HG03196 (cell line): ENCODE data around the gene ICAM5.

Experiments used
- ATAC-seq: cut with Tn5 transposase; IDR thresholded peaks from one replicate; pipeline ENCODE4 v1.9.1; 2021; ENCODE audit not compliant: unreplicated experiment

The ICAM5 gene

GRCh38 chr19:10291554-10292205 is 1.9 kb downstream of the ICAM5 start:
- ATAC-seq = no peak

- no peak for ATAC-seq
Measured at GRCh38 chr19:10292206-10292788, 2.5 kb downstream of the ICAM5 start.

GRCh38 chr19:10292789-10293636 is 3.3 kb downstream of the ICAM5 start:
- no peak for ATAC-seq

GRCh38 chr19:10293637-10294367 is 4.0 kb downstream of the ICAM5 start:
- ATAC-seq = no peak

GRCh38 chr19:10294368-10294697 is 4.6 kb downstream of the ICAM5 start:
- no peak for ATAC-seq

- peak; percentile 40 for ATAC-seq
Measured at GRCh38 chr19:10295305-10295846, 5.6 kb downstream of the ICAM5 start.

GRCh38 chr19:10295847-10296591 is 6.3 kb downstream of the ICAM5 start:
- ATAC-seq = no peak

- no peak for ATAC-seq
Measured at GRCh38 chr19:10299545-10300458, 10.1 kb downstream of the ICAM5 start.

GRCh38 chr19:10305139-10305806 is 15.5 kb downstream of the ICAM5 start:
- ATAC-seq = no peak

- no peak for ATAC-seq
Measured at GRCh38 chr19:10306327-10306726, 16.6 kb downstream of the ICAM5 start.

GRCh38 chr19:10309423-10309822 is 19.7 kb downstream of the ICAM5 start, which contains the start of gene ZGLP1:
ZGLP1 (minus strand) TSS chr19:10309815.
- no peak for ATAC-seq

- ATAC-seq = peak; percentile 57
Measured at GRCh38 chr19:10315335-10316214, 25.8 kb downstream of the ICAM5 start, which contains the start of gene FDX2. FDX2 (minus strand) TSS chr19:10316015; CDS start chr19:10315996, 19 bp downstream.

- no peak for ATAC-seq
Measured at GRCh38 chr19:10316229-10317044, 26.7 kb downstream of the ICAM5 start.

- ATAC-seq = no peak
Measured at GRCh38 chr19:10317045-10317856, 27.5 kb downstream of the ICAM5 start.

- ATAC-seq = no peak
Measured at GRCh38 chr19:10317857-10318462, 28.2 kb downstream of the ICAM5 start.
